Bronchial smooth muscle cell (primary cell): ENCODE data around the gene CLEC14A. TPM values are rescaled to one million over a fixed set of nuclear protein-coding genes. Genes with fewer than 3 reads are reported as not detected.

Experiments used
- total RNA-seq: library from RNA; depleted of rRNA; stranded (reverse); fragments of >200 nt; gene quantifications from 2 replicates; pipeline ENCODE4 v1.2.1, GENCODE V29; 2014

CLEC14A gene
- 0.32 and 1.1 TPM in 2 replicates for total RNA-seq

GRCh38 chr14:38255673-38256532 is at the start of gene CLEC14A:
Gene CLEC14A, minus strand, starts transcription at chr14:38256093. Its CDS starts 71 bp downstream, at chr14:38256022.

GRCh38 chr14:38207736-38208617 is 47.9 kb downstream of the CLEC14A start, which contains the start of gene SSTR1:
Gene SSTR1, plus strand, starts transcription at chr14:38207904. Its CDS starts 1,486 bp downstream, at chr14:38209390.

Other genes with a start within 250 kb of the CLEC14A start
- 0.16 and 0.26 TPM in 2 replicates for gene SSTR1, start 48.2 kb downstream of the CLEC14A start, total RNA-seq